ENCODE data around the gene DYNLT2B.

DNA sequence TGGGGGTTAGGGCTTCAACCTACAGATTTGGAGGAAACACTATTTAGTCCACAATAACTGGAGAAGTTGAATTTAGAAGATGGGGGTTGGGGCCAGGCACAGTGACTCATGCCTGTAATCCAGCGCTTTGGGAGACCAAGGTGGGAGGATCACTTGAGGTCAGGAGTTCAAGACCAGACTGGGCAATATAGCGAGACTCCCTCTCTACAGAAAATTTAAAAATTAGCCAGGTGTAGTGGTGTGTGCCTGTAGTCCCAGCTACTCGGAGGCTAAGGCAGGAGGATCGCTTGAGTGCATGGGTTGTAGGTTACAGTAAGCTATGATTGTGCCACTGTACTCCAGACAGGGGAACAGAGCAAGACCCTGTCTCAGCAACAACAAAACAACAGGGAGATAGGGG is 5.0 kb upstream of the DYNLT2B start:
- TF ChIP-seq, protein P1, sequence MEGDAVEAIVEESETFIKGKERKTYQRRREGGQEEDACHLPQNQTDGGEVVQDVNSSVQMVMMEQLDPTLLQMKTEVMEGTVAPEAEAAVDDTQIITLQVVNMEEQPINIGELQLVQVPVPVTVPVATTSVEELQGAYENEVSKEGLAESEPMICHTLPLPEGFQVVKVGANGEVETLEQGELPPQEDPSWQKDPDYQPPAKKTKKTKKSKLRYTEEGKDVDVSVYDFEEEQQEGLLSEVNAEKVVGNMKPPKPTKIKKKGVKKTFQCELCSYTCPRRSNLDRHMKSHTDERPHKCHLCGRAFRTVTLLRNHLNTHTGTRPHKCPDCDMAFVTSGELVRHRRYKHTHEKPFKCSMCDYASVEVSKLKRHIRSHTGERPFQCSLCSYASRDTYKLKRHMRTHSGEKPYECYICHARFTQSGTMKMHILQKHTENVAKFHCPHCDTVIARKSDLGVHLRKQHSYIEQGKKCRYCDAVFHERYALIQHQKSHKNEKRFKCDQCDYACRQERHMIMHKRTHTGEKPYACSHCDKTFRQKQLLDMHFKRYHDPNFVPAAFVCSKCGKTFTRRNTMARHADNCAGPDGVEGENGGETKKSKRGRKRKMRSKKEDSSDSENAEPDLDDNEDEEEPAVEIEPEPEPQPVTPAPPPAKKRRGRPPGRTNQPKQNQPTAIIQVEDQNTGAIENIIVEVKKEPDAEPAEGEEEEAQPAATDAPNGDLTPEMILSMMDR (IDR thresholded peaks at IDR 0.05) = no peak
- TF ChIP-seq POLR2A (IDR thresholded peaks at IDR 0.05) = no peak
